ENCODE measurements around the gene GGCX. TPM values are rescaled to one million over a fixed set of nuclear protein-coding genes. Genes with fewer than 3 reads are reported as not detected.

The GGCX gene
- total and polyA plus RNA-seq, 2 of the 13 experiments (the other 11 are each of a cell fraction or from before 2014, with no cell fraction given) = 72.5 to 103 TPM

DNA sequence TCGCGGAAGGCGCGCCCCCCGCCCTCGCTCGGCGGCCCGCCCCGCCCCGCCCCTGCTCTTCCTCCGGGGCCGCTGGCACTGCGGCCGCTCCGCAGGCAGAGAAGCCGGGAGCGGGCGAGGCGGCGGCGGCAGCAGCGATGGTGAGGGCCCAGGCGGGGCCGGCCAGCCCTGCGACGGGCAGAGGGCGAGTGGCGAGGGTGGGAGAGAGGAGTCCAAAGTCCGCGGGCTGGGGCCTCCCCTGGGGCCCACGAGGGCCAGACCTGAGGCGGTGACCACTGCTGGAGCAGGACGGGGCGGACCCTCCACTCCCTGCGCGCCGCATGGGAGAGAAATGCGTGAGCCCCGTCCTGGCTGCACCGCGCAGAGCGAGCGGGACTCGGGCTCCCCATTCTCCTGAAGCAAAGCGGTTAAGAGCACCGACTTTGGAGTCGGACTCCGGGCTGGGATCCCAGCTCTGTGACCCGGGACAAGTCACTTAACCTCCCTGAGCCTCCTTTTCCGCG, 23.1 kb upstream of the GGCX start, which contains the start of gene VAMP5 (continued):
- no peak; the same call in 1 of the 2 replicates for TF ChIP-seq ZBTB3 (CRISPR knock-in tag; IDR thresholded peaks at IDR 0.05; ENCODE audit: borderline replicate concordance, low read depth)
- no peak; the same call in 1 of the 2 replicates for TF ChIP-seq ZNF747 (CRISPR knock-in tag; IDR thresholded peaks at IDR 0.05; ENCODE audit: borderline replicate concordance)
- TF ChIP-seq ETV6 (CRISPR knock-in tag; conservative IDR thresholded peaks at IDR 0.05) = peak; percentile 75; the same call in 1 of the 2 replicates
- TF ChIP-seq FIP1L1 (IDR thresholded peaks at IDR 0.05; ENCODE audit: borderline replicate concordance, insufficient read depth, low read depth, low read length) = no peak; the same call in 1 of the 2 replicates
- TF ChIP-seq ZNF160 (CRISPR knock-in tag; IDR thresholded peaks at IDR 0.05) = no peak; the same call in 1 of the 2 replicates
- TF ChIP-seq ZNF383 (CRISPR knock-in tag; IDR thresholded peaks at IDR 0.05; ENCODE audit: borderline replicate concordance) = 0 out of 2 replicates have a peak, but pooled peaks have one; percentile 23
- no peak; the same call in none of the 2 replicates for TF ChIP-seq TSC22D2 (CRISPR knock-in tag; IDR thresholded peaks at IDR 0.05; ENCODE audit: borderline replicate concordance)
- TF ChIP-seq FOXA1 (IDR thresholded peaks at IDR 0.05) = no peak
- TF ChIP-seq FOXA1 (CRISPR knock-in tag; IDR thresholded peaks at IDR 0.05) = peak; percentile 33; the same call in 1 of the 2 replicates
- TF ChIP-seq EED (CRISPR knock-in tag; IDR thresholded peaks at IDR 0.05) = no peak
- no peak for TF ChIP-seq ZNF17 (CRISPR knock-in tag; IDR thresholded peaks at IDR 0.05)
- peak; percentile 79 for TF ChIP-seq ESRRA (CRISPR knock-in tag; IDR thresholded peaks at IDR 0.05; ENCODE audit: low read depth)
- TF ChIP-seq MEIS1 (CRISPR knock-in tag; IDR thresholded peaks at IDR 0.05; ENCODE audit: borderline replicate concordance) = peak; percentile 86; the same call in 1 of the 2 replicates
- TF ChIP-seq ZFP1 (CRISPR knock-in tag; IDR thresholded peaks at IDR 0.05) = no peak
- TF ChIP-seq SP1 (IDR thresholded peaks at IDR 0.05) = no peak
- no peak; the same call in 1 of the 2 replicates for TF ChIP-seq SP1 (CRISPR knock-in tag; IDR thresholded peaks at IDR 0.05)
- peak; percentile 63 for TF ChIP-seq RXRB (CRISPR knock-in tag; IDR thresholded peaks at IDR 0.05; ENCODE audit: borderline replicate concordance)
- no peak for TF ChIP-seq GLI4 (CRISPR knock-in tag; IDR thresholded peaks at IDR 0.05; ENCODE audit: borderline replicate concordance)
- no peak for TF ChIP-seq KLF11 (CRISPR knock-in tag; IDR thresholded peaks at IDR 0.05)
- peak; percentile 84 for TF ChIP-seq ARNT2 (CRISPR knock-in tag; IDR thresholded peaks at IDR 0.05; ENCODE audit: low read depth)
- TF ChIP-seq FOXC1 (CRISPR knock-in tag; IDR thresholded peaks at IDR 0.05; ENCODE audit: borderline replicate concordance) = no peak; the same call in 1 of the 2 replicates
- no peak for TF ChIP-seq ZNF335 (CRISPR knock-in tag; IDR thresholded peaks at IDR 0.05)
- no peak for TF ChIP-seq FOXP1 (IDR thresholded peaks at IDR 0.05)
- TF ChIP-seq FOXP1 (CRISPR knock-in tag; IDR thresholded peaks at IDR 0.05) = no peak
- TF ChIP-seq FOSL1 (CRISPR knock-in tag; IDR thresholded peaks at IDR 0.05; ENCODE audit: borderline replicate concordance) = no peak
- 0 out of 2 replicates have a peak, but pooled peaks have one; percentile 39 for TF ChIP-seq ZNF124 (CRISPR knock-in tag; IDR thresholded peaks at IDR 0.05)
- TF ChIP-seq, protein P1, sequence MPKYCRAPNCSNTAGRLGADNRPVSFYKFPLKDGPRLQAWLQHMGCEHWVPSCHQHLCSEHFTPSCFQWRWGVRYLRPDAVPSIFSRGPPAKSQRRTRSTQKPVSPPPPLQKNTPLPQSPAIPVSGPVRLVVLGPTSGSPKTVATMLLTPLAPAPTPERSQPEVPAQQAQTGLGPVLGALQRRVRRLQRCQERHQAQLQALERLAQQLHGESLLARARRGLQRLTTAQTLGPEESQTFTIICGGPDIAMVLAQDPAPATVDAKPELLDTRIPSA (CRISPR knock-in tag; IDR thresholded peaks at IDR 0.05; ENCODE audit: borderline replicate concordance) = no peak
- TF ChIP-seq ZNF792 (CRISPR knock-in tag; IDR thresholded peaks at IDR 0.05) = no peak; the same call in 1 of the 2 replicates
- TF ChIP-seq, protein P2, sequence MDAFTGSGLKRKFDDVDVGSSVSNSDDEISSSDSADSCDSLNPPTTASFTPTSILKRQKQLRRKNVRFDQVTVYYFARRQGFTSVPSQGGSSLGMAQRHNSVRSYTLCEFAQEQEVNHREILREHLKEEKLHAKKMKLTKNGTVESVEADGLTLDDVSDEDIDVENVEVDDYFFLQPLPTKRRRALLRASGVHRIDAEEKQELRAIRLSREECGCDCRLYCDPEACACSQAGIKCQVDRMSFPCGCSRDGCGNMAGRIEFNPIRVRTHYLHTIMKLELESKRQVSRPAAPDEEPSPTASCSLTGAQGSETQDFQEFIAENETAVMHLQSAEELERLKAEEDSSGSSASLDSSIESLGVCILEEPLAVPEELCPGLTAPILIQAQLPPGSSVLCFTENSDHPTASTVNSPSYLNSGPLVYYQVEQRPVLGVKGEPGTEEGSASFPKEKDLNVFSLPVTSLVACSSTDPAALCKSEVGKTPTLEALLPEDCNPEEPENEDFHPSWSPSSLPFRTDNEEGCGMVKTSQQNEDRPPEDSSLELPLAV (CRISPR knock-in tag; conservative IDR thresholded peaks at IDR 0.05; ENCODE audit: low read depth) = no peak
- peak; percentile 99 for TF ChIP-seq HNF4G (IDR thresholded peaks at IDR 0.05; ENCODE audit: borderline replicate concordance, low read depth, low read length)
- peak; percentile 97 for TF ChIP-seq HNF4G (CRISPR knock-in tag; IDR thresholded peaks at IDR 0.05; ENCODE audit: borderline replicate concordance, low read depth)
- no peak for TF ChIP-seq PREB (CRISPR knock-in tag; IDR thresholded peaks at IDR 0.05)

All from HepG2 (cell line).